ENCODE data around the gene DMXL1.

The DMXL1 gene

GRCh38 chr5:119290607-119291006, 219.7 kb downstream of the DMXL1 start:
- no peaks in the 10 kb centered on the region for H3K27me3 ChIP-seq
- no peaks in the 10 kb centered on the region for H3K9me3 ChIP-seq
- H3K36me3 ChIP-seq = no peaks in the 10 kb centered on the region
- H3K27ac ChIP-seq = peak overlapping the region; percentile 83
- no peak for TF ChIP-seq CTCF (IDR thresholded peaks at IDR 0.05)
- peaks cover 79 to 83% of the 10 kb centered on the region in 2 experiments for H3K4me1 ChIP-seq (ENCODE audit: control insufficient read depth in 1 of 2, insufficient read depth in 1 of 2, low read depth in 1 of 2, low read length in 1 of 2)
- H3K4me3 ChIP-seq (ENCODE audit: low read depth in 1 of 2, low read length in 1 of 2) = no peak overlapping the region

- no peaks in the 10 kb centered on the region for H3K27me3 ChIP-seq
- H3K9me3 ChIP-seq = no peaks in the 10 kb centered on the region
- H3K36me3 ChIP-seq = no peaks in the 10 kb centered on the region
- peak overlapping the region; percentile 83 for H3K27ac ChIP-seq
- TF ChIP-seq CTCF (IDR thresholded peaks at IDR 0.05) = no peak
- peaks cover 74 to 78% of the 10 kb centered on the region in 2 experiments for H3K4me1 ChIP-seq (ENCODE audit: control insufficient read depth in 1 of 2, insufficient read depth in 1 of 2, low read depth in 1 of 2, low read length in 1 of 2)
- H3K4me3 ChIP-seq (ENCODE audit: low read depth in 1 of 2, low read length in 1 of 2) = no peak overlapping the region
These were observed 220.2 kb downstream of the DMXL1 start for GRCh38 chr5:119291056-119291455.

DNA sequence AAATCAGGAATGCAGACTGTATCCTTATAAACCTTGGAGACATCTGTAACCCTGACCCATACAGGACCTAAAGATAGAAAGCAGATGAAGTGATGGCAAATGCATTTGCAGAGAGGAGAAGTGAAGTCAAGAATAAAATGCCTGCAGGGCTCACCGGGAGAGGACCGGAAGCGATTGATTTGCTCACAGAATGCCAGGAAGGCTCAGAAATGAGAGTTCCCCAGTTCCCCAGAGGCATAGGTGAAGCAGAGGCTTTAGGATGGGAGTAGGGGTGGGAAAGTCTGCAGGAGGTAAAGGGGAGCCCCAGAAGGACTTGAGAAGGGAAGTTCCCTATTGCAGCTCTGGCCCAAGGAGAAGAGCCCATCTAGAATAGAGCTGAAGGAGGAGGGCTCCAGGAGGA, 221.0 kb downstream of the DMXL1 start:
- Histone ChIP-seq H3K27ac (peak overlapping the region; percentile 83), H3K9me3 (no peaks in the 10 kb centered on the region), H3K4me3 (ENCODE audit: low read depth in 1 of 2, low read length in 1 of 2) (no peak overlapping the region), H3K27me3 (no peaks in the 10 kb centered on the region), H3K4me1 (ENCODE audit: control insufficient read depth in 1 of 2, insufficient read depth in 1 of 2, low read depth in 1 of 2, low read length in 1 of 2) (peaks cover 66 to 74% of the 10 kb centered on the region in 2 experiments), H3K36me3 (no peaks in the 10 kb centered on the region)
- no peak for TF ChIP-seq CTCF (IDR thresholded peaks at IDR 0.05)

GRCh38 chr5:119292701-119293515, 222.0 kb downstream of the DMXL1 start:
- Histone ChIP-seq H3K36me3 (no peaks in the 10 kb centered on the region), H3K9me3 (no peaks in the 10 kb centered on the region), H3K27me3 (no peaks in the 10 kb centered on the region), H3K27ac (peak overlapping the region; percentile 67), H3K4me3 (ENCODE audit: low read depth in 1 of 2, low read length in 1 of 2) (no peak overlapping the region), H3K4me1 (ENCODE audit: control insufficient read depth in 1 of 2, insufficient read depth in 1 of 2, low read depth in 1 of 2, low read length in 1 of 2) (peaks cover 57 to 64% of the 10 kb centered on the region in 2 experiments)
- TF ChIP-seq CTCF (IDR thresholded peaks at IDR 0.05) = no peak

DNA sequence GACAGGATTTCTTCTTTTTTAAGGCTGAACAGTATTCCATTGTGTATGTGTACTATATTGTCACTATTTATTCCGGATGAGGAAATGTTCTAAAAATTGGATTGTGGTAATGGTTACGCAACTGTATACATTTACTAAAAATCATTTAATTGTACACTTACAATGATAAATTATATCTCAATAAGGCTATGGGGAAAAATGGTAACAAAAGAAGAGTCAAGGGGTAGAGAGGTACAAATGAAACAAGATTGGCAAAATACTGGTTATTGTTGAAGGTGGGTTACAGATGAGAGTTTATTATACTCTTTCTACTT, 222.6 kb downstream of the DMXL1 start:
- H3K27ac ChIP-seq = peak overlapping the region; percentile 67
- no peaks in the 10 kb centered on the region for H3K36me3 ChIP-seq
- no peaks in the 10 kb centered on the region for H3K27me3 ChIP-seq
- H3K4me3 ChIP-seq (ENCODE audit: low read depth in 1 of 2, low read length in 1 of 2) = no peak overlapping the region
- TF ChIP-seq CTCF (IDR thresholded peaks at IDR 0.05) = no peak
- H3K9me3 ChIP-seq = no peaks in the 10 kb centered on the region
- peaks cover 52 to 58% of the 10 kb centered on the region in 2 experiments for H3K4me1 ChIP-seq (ENCODE audit: control insufficient read depth in 1 of 2, insufficient read depth in 1 of 2, low read depth in 1 of 2, low read length in 1 of 2)

Data from neutrophil (primary cell).